Measurements from ENCODE around the gene SH3GL1. TPM values are rescaled to one million over a fixed set of nuclear protein-coding genes. Genes with fewer than 3 reads are reported as not detected.

The SH3GL1 gene
- polyA plus RNA-seq, 2 of the 4 experiments (the other 2 are of a cell fraction) = 20.1 to 34.7 TPM

DNA sequence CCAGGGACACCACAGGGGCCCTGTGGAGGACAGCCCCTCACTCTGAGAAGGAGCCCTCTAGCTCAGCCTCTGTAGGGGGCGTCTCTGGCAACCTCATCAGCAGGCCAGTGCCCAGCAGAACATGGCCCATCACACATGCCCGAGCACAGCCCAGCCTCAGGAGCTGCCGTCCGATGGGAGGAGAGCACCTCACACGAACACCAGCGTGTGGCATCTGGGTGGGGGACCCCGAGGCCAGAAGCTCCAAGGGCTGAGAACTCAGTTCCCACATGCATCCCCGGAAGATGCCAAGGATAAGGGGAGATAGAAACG is 11.3 kb downstream of the SH3GL1 start:
- TF ChIP-seq RARB (CRISPR knock-in tag; IDR thresholded peaks at IDR 0.05) = no peak
- TF ChIP-seq HEYL (CRISPR knock-in tag; IDR thresholded peaks at IDR 0.05) = no peak
- TF ChIP-seq HOXB5 (CRISPR knock-in tag; IDR thresholded peaks at IDR 0.05) = no peak
- TF ChIP-seq HOXA7 (CRISPR knock-in tag; IDR thresholded peaks at IDR 0.05) = no peak
- TF ChIP-seq, protein P1, sequence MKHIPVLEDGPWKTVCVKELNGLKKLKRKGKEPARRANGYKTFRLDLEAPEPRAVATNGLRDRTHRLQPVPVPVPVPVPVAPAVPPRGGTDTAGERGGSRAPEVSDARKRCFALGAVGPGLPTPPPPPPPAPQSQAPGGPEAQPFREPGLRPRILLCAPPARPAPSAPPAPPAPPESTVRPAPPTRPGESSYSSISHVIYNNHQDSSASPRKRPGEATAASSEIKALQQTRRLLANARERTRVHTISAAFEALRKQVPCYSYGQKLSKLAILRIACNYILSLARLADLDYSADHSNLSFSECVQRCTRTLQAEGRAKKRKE (CRISPR knock-in tag; IDR thresholded peaks at IDR 0.05; ENCODE audit: low read depth) = no peak
- TF ChIP-seq NPAS2 (CRISPR knock-in tag; IDR thresholded peaks at IDR 0.05; ENCODE audit: borderline replicate concordance) = no peak
- TF ChIP-seq, protein P2, sequence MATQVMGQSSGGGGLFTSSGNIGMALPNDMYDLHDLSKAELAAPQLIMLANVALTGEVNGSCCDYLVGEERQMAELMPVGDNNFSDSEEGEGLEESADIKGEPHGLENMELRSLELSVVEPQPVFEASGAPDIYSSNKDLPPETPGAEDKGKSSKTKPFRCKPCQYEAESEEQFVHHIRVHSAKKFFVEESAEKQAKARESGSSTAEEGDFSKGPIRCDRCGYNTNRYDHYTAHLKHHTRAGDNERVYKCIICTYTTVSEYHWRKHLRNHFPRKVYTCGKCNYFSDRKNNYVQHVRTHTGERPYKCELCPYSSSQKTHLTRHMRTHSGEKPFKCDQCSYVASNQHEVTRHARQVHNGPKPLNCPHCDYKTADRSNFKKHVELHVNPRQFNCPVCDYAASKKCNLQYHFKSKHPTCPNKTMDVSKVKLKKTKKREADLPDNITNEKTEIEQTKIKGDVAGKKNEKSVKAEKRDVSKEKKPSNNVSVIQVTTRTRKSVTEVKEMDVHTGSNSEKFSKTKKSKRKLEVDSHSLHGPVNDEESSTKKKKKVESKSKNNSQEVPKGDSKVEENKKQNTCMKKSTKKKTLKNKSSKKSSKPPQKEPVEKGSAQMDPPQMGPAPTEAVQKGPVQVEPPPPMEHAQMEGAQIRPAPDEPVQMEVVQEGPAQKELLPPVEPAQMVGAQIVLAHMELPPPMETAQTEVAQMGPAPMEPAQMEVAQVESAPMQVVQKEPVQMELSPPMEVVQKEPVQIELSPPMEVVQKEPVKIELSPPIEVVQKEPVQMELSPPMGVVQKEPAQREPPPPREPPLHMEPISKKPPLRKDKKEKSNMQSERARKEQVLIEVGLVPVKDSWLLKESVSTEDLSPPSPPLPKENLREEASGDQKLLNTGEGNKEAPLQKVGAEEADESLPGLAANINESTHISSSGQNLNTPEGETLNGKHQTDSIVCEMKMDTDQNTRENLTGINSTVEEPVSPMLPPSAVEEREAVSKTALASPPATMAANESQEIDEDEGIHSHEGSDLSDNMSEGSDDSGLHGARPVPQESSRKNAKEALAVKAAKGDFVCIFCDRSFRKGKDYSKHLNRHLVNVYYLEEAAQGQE (IDR thresholded peaks at IDR 0.05) = no peak
- WGBS (ENCODE audit: missing lambda C conversion rate) = 97% methylated on average over 6 of the region's 9 CpGs
- FAIRE-seq (no peak), ATAC-seq (no peak), DNase-seq (ENCODE audit: low read depth in 1 of 2, low spot score in 1 of 2) (no peak)
- Histone ChIP-seq H3K27ac (no peak overlapping the region), H3K4me1 (no peaks in the 10 kb centered on the region), H3K4me2 (no peak overlapping the region), H3K9me3 (no peaks in the 10 kb centered on the region), H3K4me3 (no peak overlapping the region)
- POLR2A ChIA-PET = no interaction called here
- CTCF ChIA-PET = interaction anchor here (0.6 to 4.2 kb wide), 3 partner anchors 10 to 13 kb away, joined by 3 to 25 read pairs (median 3); partner anchors contain the start of gene SH3GL1

DNA sequence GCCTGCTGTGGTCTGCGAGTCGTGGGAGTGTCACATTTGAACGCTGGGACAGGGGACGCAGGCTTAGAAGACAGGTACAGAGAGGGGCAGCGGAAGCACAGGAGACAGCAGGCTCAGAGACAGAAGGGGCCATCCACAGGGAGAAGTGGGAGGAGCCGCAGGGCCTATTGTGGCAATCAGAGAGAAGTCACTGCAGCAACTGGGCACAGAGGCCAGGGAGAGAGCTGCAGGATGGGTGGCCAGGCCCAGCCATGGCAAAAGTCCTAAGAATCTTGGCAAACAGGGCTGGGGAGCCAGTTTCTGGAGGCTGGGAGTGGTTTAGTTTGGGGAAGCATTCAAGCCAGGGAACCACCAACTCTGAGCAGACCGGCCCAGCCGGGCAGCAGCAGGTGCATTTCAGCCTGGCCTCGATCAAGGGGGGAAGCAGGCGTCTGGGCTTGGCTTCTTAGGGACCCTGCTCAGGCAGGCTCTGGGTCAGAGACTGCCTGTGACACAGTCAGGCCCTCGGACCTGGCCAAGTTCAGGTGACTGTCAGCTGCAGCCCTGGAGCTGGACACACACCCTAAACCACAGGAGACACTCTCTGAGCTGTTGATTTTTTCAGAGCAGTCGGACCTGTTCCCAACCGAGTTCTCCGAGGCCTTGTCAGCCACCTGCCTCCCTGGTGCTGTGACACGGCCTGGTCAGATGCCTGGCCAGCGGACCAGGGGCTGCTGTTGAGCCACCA is 11.8 kb downstream of the SH3GL1 start:
- Histone ChIP-seq H3K27ac (no peak overlapping the region), H3K9me3 (no peaks in the 10 kb centered on the region), H3K4me3 (no peak overlapping the region), H3K4me1 (no peaks in the 10 kb centered on the region), H3K4me2 (no peak overlapping the region)
- CTCF ChIA-PET = interaction anchor here (0.9 to 4.2 kb wide), 3 partner anchors 12 to 13 kb away, joined by 3 to 25 read pairs (median 14); partner anchors contain the start of gene SH3GL1
- ATAC-seq = no peak
- no peak for DNase-seq (ENCODE audit: low read depth in 1 of 2, low spot score in 1 of 2)
- TF ChIP-seq MAFK (IDR thresholded peaks at IDR 0.05; ENCODE audit: partially characterized antibody) (no peak), TP53 (CRISPR knock-in tag; IDR thresholded peaks at IDR 0.05) (no peak), ZNF302 (CRISPR knock-in tag; IDR thresholded peaks at IDR 0.05) (no peak), MYC (IDR thresholded peaks at IDR 0.05; ENCODE audit: borderline replicate concordance, low read length) (no peak), ZSCAN20 (CRISPR knock-in tag; IDR thresholded peaks at IDR 0.05) (no peak), KDM5A (IDR thresholded peaks at IDR 0.05) (no peak), HOXB5 (CRISPR knock-in tag; IDR thresholded peaks at IDR 0.05) (no peak), KDM1A (IDR thresholded peaks at IDR 0.05; ENCODE audit: low read depth) (no peak), FOSB (CRISPR knock-in tag; IDR thresholded peaks at IDR 0.05) (no peak), RNF2 (IDR thresholded peaks at IDR 0.05; ENCODE audit: borderline replicate concordance, low read depth) (no peak), NFE2L2 (conservative IDR thresholded peaks at IDR 0.05; ENCODE audit: low read length) (no peak), HOXA7 (CRISPR knock-in tag; IDR thresholded peaks at IDR 0.05) (no peak), EHF (CRISPR knock-in tag; IDR thresholded peaks at IDR 0.05) (no peak), RAD21 (conservative IDR thresholded peaks at IDR 0.05 in 1 of 2, IDR thresholded peaks at IDR 0.05 in 1 of 2) (no peak)
- TF ChIP-seq, protein P2 (IDR thresholded peaks at IDR 0.05) = no peak
- TF ChIP-seq, protein P3, sequence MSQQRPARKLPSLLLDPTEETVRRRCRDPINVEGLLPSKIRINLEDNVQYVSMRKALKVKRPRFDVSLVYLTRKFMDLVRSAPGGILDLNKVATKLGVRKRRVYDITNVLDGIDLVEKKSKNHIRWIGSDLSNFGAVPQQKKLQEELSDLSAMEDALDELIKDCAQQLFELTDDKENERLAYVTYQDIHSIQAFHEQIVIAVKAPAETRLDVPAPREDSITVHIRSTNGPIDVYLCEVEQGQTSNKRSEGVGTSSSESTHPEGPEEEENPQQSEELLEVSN (IDR thresholded peaks at IDR 0.05; ENCODE audit: borderline replicate concordance, low read depth) = no peak
- TF ChIP-seq, protein P4, sequence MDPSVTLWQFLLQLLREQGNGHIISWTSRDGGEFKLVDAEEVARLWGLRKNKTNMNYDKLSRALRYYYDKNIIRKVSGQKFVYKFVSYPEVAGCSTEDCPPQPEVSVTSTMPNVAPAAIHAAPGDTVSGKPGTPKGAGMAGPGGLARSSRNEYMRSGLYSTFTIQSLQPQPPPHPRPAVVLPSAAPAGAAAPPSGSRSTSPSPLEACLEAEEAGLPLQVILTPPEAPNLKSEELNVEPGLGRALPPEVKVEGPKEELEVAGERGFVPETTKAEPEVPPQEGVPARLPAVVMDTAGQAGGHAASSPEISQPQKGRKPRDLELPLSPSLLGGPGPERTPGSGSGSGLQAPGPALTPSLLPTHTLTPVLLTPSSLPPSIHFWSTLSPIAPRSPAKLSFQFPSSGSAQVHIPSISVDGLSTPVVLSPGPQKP (IDR thresholded peaks at IDR 0.05; ENCODE audit: low read depth, low read length) = no peak
- TF ChIP-seq, protein P5, sequence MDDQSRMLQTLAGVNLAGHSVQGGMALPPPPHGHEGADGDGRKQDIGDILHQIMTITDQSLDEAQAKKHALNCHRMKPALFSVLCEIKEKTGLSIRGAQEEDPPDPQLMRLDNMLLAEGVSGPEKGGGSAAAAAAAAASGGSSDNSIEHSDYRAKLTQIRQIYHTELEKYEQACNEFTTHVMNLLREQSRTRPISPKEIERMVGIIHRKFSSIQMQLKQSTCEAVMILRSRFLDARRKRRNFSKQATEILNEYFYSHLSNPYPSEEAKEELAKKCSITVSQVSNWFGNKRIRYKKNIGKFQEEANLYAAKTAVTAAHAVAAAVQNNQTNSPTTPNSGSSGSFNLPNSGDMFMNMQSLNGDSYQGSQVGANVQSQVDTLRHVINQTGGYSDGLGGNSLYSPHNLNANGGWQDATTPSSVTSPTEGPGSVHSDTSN (IDR thresholded peaks at IDR 0.05) = no peak
- POLR2A ChIA-PET = no interaction called here
- FAIRE-seq = no peak
- WGBS (ENCODE audit: missing lambda C conversion rate) = 92% methylated on average over 12 of the region's 16 CpGs
